Measurements from ENCODE around the gene HHAT. TPM values are rescaled to one million over a fixed set of nuclear protein-coding genes. Genes with fewer than 3 reads are reported as not detected.

Gene HHAT
- total RNA-seq, 2 experiments from 2014 or later = 5.2 to 9.5 TPM

DNA sequence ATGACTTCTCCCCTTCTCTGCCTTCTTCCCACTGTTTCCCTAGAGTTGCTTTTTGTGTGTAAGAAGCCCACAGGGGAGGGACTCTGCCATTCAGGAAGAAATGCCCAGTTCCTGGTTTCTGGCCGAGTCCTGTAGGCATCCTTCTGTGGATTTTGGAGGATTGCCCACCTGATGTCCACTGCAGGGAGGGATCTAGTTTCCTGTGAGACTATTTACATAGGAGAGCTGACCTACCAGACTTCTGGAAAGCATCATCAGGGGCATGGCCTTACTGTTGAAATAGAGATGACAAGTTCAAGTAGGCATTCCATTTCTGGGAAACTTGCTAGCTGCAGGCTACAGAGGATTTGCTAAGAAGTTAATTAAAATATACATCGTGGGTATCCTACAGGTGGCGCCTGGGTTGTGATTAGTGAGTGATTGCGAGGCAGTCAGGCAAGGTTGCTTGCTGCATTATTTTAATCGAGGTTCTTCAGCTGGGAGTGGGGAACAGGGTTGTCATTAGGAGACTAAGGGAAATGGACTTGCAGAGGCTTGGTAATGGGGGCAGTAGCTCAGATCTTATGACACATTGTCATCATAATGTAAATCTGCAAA lies 148.7 kb downstream of the HHAT start:
- BruUV-seq (replicated peaks) = no TSS peak
- H2AFZ ChIP-seq (ENCODE audit: low read length) = no peak overlapping the region
- H3K9me3 ChIP-seq (ENCODE audit: low read length) = no peaks in the 10 kb centered on the region
- no peak overlapping the region for H3K4me3 ChIP-seq (ENCODE audit: low read depth, low read length, poor library complexity, severe bottlenecking)
- CTCF ChIA-PET (ENCODE audit: unreplicated experiment) = no interaction called here
- POLR2A ChIA-PET = no interaction called here
- H3K79me2 ChIP-seq (ENCODE audit: insufficient read depth, low read depth, low read length) = no peaks in the 10 kb centered on the region
- no peak for DNase-seq (ENCODE audit: low spot score)
- no peaks in the 10 kb centered on the region for H3K36me3 ChIP-seq (ENCODE audit: insufficient read depth, low read length)
- no peaks in the 10 kb centered on the region for H3K4me1 ChIP-seq (ENCODE audit: insufficient read depth, low read length, poor library complexity, severe bottlenecking)
- no peaks in the 10 kb centered on the region for H3K9me2 ChIP-seq (ENCODE audit: insufficient read depth, low read length)
- TF ChIP-seq, protein P1, sequence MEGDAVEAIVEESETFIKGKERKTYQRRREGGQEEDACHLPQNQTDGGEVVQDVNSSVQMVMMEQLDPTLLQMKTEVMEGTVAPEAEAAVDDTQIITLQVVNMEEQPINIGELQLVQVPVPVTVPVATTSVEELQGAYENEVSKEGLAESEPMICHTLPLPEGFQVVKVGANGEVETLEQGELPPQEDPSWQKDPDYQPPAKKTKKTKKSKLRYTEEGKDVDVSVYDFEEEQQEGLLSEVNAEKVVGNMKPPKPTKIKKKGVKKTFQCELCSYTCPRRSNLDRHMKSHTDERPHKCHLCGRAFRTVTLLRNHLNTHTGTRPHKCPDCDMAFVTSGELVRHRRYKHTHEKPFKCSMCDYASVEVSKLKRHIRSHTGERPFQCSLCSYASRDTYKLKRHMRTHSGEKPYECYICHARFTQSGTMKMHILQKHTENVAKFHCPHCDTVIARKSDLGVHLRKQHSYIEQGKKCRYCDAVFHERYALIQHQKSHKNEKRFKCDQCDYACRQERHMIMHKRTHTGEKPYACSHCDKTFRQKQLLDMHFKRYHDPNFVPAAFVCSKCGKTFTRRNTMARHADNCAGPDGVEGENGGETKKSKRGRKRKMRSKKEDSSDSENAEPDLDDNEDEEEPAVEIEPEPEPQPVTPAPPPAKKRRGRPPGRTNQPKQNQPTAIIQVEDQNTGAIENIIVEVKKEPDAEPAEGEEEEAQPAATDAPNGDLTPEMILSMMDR (conservative IDR thresholded peaks at IDR 0.05; ENCODE audit: low read length) = 0 out of 2 replicates have a peak, but pooled peaks have one; percentile 18
- no peak for TF ChIP-seq EZH2phosphoT487 (IDR thresholded peaks at IDR 0.05; ENCODE audit: borderline replicate concordance, low read depth, low read length)
- H4K20me1 ChIP-seq (ENCODE audit: insufficient read depth, low read length) = no peaks in the 10 kb centered on the region
- intact Hi-C loops (cut with micrococcal nuclease; ENCODE audit: unreplicated experiment) = no loop called here
- H3K4me2 ChIP-seq (ENCODE audit: low read length) = no peak overlapping the region
- no peak overlapping the region for H3K27ac ChIP-seq (ENCODE audit: low read depth, low read length, poor library complexity, severe bottlenecking)

DNA sequence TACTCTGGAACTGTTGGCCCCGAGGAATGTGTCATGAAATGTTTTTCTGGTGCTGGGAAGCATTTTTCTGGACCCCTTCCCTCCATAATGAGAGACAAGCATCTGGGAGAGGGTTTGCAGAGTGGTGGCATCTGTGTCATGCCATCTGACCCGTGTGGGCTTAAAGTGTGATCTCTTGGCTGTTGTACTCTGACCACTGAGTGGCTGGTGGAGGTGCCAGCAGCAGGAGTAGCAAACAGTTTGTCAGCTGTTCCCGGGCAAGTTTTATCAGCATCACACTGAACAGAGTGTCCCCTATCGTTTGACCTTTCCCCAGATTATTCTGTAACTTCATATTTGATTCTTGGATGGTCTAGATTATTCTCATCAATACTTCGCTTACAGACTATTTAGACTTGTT lies 150.1 kb downstream of the HHAT start:
- Histone ChIP-seq H3K36me3 (ENCODE audit: insufficient read depth, low read length) (no peaks in the 10 kb centered on the region), H2AFZ (ENCODE audit: low read length) (no peak overlapping the region), H3K4me1 (ENCODE audit: insufficient read depth, low read length, poor library complexity, severe bottlenecking) (no peaks in the 10 kb centered on the region), H3K9me3 (ENCODE audit: low read length) (no peaks in the 10 kb centered on the region), H3K4me3 (ENCODE audit: low read depth, low read length, poor library complexity, severe bottlenecking) (no peak overlapping the region), H3K4me2 (ENCODE audit: low read length) (no peak overlapping the region), H3K9me2 (ENCODE audit: insufficient read depth, low read length) (no peaks in the 10 kb centered on the region), H3K27ac (ENCODE audit: low read depth, low read length, poor library complexity, severe bottlenecking) (no peak overlapping the region), H3K79me2 (ENCODE audit: insufficient read depth, low read depth, low read length) (no peaks in the 10 kb centered on the region), H4K20me1 (ENCODE audit: insufficient read depth, low read length) (no peaks in the 10 kb centered on the region)
- no TSS peak for BruUV-seq (replicated peaks)
- no peak for DNase-seq (ENCODE audit: low spot score)
- intact Hi-C loops (cut with micrococcal nuclease; ENCODE audit: unreplicated experiment) = no loop called here
- CTCF ChIA-PET (ENCODE audit: unreplicated experiment) = no interaction called here
- POLR2A ChIA-PET = no interaction called here
- no peak for TF ChIP-seq EZH2phosphoT487 (IDR thresholded peaks at IDR 0.05; ENCODE audit: borderline replicate concordance, low read depth, low read length)
- TF ChIP-seq, protein P1 (conservative IDR thresholded peaks at IDR 0.05; ENCODE audit: low read length) = no peak

DNA sequence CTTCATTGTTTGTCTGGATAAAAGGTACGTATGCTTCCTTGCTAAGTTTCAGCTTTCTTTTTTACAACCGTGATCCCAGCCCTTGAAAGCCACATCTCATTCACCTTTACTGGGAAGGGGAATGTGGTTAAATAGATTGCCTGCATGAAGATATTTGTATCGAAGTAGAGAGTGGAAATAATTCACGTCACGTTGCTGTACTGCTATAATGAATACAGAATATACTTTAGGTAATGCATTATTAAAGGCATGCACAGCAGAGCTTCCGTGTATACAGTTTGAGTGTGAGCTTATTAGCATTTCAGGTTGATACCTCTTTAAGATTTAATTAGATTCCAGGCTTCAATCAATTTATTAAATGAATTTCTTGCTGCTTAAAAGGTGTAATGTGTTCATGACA lies 153.8 kb downstream of the HHAT start:
- no peak for TF ChIP-seq EZH2phosphoT487 (IDR thresholded peaks at IDR 0.05; ENCODE audit: borderline replicate concordance, low read depth, low read length)
- TF ChIP-seq, protein P1 (conservative IDR thresholded peaks at IDR 0.05; ENCODE audit: low read length) = no peak
- no peak for DNase-seq (ENCODE audit: low spot score)
- Histone ChIP-seq H3K4me2 (ENCODE audit: low read length) (no peak overlapping the region), H3K36me3 (ENCODE audit: insufficient read depth, low read length) (no peaks in the 10 kb centered on the region), H3K4me3 (ENCODE audit: low read depth, low read length, poor library complexity, severe bottlenecking) (no peak overlapping the region), H3K27ac (ENCODE audit: low read depth, low read length, poor library complexity, severe bottlenecking) (no peak overlapping the region), H4K20me1 (ENCODE audit: insufficient read depth, low read length) (no peaks in the 10 kb centered on the region), H3K9me2 (ENCODE audit: insufficient read depth, low read length) (no peaks in the 10 kb centered on the region), H3K9me3 (ENCODE audit: low read length) (no peaks in the 10 kb centered on the region), H2AFZ (ENCODE audit: low read length) (no peak overlapping the region), H3K79me2 (ENCODE audit: insufficient read depth, low read depth, low read length) (no peaks in the 10 kb centered on the region), H3K4me1 (ENCODE audit: insufficient read depth, low read length, poor library complexity, severe bottlenecking) (no peaks in the 10 kb centered on the region)
- BruUV-seq (replicated peaks) = no TSS peak
- intact Hi-C loops (cut with micrococcal nuclease; ENCODE audit: unreplicated experiment) = no loop called here
- CTCF ChIA-PET (ENCODE audit: unreplicated experiment) = no interaction called here
- POLR2A ChIA-PET = interaction anchor here (1.2 to 1.3 kb wide), 2 partner anchors 12 to 62 kb away, joined by 3 to 5 read pairs; no protein-coding TSS in a partner anchor
